Osteoblast (primary cell): ENCODE results near the gene PPP2R5C. TPM values are rescaled to one million over a fixed set of nuclear protein-coding genes. Genes with fewer than 3 reads are reported as not detected.

Source experiments
- DNase-seq: peaks from one replicate; pipeline ENCODE4 v3.0.0; 2011; ENCODE audit warnings: low spot score, mixed read lengths; ENCODE audit not compliant: insufficient read length; ENCODE audit errors: missing footprints
- H2AFZ ChIP-seq: 2 replicates; pipeline ENCODE4 v1.6.0; 2011; ENCODE audit warnings: mild to moderate bottlenecking, low read length
- H3K27ac ChIP-seq: 2 replicates; pipeline ENCODE4 v1.5.1; 2011; ENCODE audit warnings: mild to moderate bottlenecking, low read depth, low read length, moderate library complexity
- H3K27me3 ChIP-seq: 2 replicates; pipeline ENCODE4 v1.6.0; 2012; ENCODE audit warnings: mild to moderate bottlenecking, control low read depth, inconsistent platforms, low read length, moderate library complexity; ENCODE audit not compliant: insufficient read depth
- H3K36me3 ChIP-seq: 2 replicates; pipeline ENCODE4 v1.5.1; 2011; ENCODE audit warnings: mild to moderate bottlenecking, low read length, control low read depth, moderate library complexity; ENCODE audit not compliant: insufficient read depth
- H3K4me1 ChIP-seq: 2 replicates; pipeline ENCODE4 v1.5.1; 2011; ENCODE audit warnings: mild to moderate bottlenecking, low read length, control low read depth, moderate library complexity; ENCODE audit not compliant: insufficient read depth
- H3K4me2 ChIP-seq: 2 replicates; pipeline ENCODE4 v1.6.0; 2011; ENCODE audit warnings: mild to moderate bottlenecking, low read length; ENCODE audit not compliant: insufficient read depth
- H3K4me3 ChIP-seq: fragments of 200-600 bp; sonication (generic); 3 replicates; pipeline ENCODE4 v1.5.1; 2012; ENCODE audit warnings: mild to moderate bottlenecking, low read length, inconsistent platforms; ENCODE audit not compliant: insufficient read depth
- H3K79me2 ChIP-seq: 2 replicates; pipeline ENCODE4 v1.6.0; 2012; ENCODE audit warnings: mild to moderate bottlenecking, low read length, control low read depth, inconsistent platforms; ENCODE audit not compliant: insufficient read depth
- H3K9me3 ChIP-seq: 2 replicates; pipeline ENCODE4 v1.5.1; 2011; ENCODE audit warnings: low read depth, low read length, control low read depth
- H4K20me1 ChIP-seq: 2 replicates; pipeline ENCODE4 v1.6.0; 2012; ENCODE audit warnings: mild to moderate bottlenecking, low read length, control low read depth; ENCODE audit not compliant: insufficient read depth
- CTCF ChIP-seq: IDR thresholded peaks from 2 replicates; pipeline ENCODE4 v1.5.1; 2011; ENCODE audit warnings: mild to moderate bottlenecking, low read depth, low read length, moderate library complexity; ENCODE audit errors: extremely low read depth
- total RNA-seq: library from RNA; depleted of rRNA; stranded (reverse); fragments of >200 nt; gene quantifications from 2 replicates; pipeline ENCODE4 v1.2.3, GENCODE V29; 2012

PPP2R5C gene
- total RNA-seq, 1 donor = 101 TPM

GRCh38 chr14:101849125-101849524 lies 87.6 kb downstream of the PPP2R5C start:
- Histone ChIP-seq H3K79me2 (peaks cover 94% of the 10 kb centered on the region), H3K36me3 (no peaks in the 10 kb centered on the region), H3K27ac (no peak overlapping the region), H3K27me3 (no peaks in the 10 kb centered on the region), H3K4me1 (no peaks in the 10 kb centered on the region), H2AFZ (no peak overlapping the region), H3K4me3 (no peak overlapping the region), H4K20me1 (peaks cover 55% of the 10 kb centered on the region), H3K4me2 (no peak overlapping the region), H3K9me3 (no peaks in the 10 kb centered on the region)
- TF ChIP-seq CTCF = no peak
- peak; percentile 11 for DNase-seq

DNA sequence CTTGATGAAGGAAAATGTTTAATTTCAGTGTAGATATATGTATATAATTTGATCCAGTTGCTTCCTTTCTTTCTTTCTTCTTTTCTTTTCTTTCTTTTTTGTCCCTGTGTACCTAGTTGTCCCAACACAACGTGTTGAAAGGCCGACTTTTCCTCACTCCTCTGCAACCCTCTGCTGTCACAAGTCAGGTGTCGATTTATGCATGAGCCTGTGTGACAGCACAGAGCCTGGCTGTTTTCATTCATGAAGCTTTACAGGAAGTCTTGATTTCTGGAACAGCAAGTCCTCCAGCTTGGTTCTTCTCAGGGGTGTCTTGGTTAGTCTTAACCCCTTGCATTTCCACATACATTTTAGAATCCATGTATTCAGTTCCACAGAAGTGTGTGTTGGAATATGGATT lies 88.1 kb downstream of the PPP2R5C start:
- H3K36me3 ChIP-seq = no peaks in the 10 kb centered on the region
- H3K9me3 ChIP-seq = no peaks in the 10 kb centered on the region
- no peak overlapping the region for H3K27ac ChIP-seq
- TF ChIP-seq CTCF = no peak
- no peak overlapping the region for H3K4me3 ChIP-seq
- H3K4me2 ChIP-seq = no peak overlapping the region
- no peaks in the 10 kb centered on the region for H3K27me3 ChIP-seq
- H3K4me1 ChIP-seq = no peaks in the 10 kb centered on the region
- no peak for DNase-seq
- H3K79me2 ChIP-seq = peaks cover 94% of the 10 kb centered on the region
- peaks cover 50% of the 10 kb centered on the region for H4K20me1 ChIP-seq
- H2AFZ ChIP-seq = no peak overlapping the region

DNA sequence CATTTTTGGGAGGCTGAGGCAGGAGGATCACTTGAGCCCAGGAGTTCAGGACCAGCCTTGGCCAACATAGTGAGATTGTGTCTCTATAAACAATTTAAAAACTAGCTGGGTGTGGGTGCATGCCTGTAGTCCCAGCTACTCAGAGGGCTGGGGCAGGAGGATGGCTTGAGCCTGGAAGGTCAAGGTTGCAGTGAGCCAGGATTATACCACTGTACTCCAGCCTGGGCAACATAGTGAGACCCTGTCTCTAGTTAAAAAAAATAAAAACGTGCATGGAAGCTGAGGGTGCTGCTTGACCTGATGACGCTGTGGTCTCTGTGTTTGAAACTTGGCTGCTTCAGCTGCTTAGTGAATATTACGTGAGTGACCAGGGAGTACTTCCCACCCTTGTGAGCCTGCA lies 89.7 kb downstream of the PPP2R5C start:
- Histone ChIP-seq H2AFZ (no peak overlapping the region), H3K4me1 (no peaks in the 10 kb centered on the region), H3K27me3 (no peaks in the 10 kb centered on the region), H3K9me3 (no peaks in the 10 kb centered on the region), H3K27ac (no peak overlapping the region), H3K4me2 (no peak overlapping the region), H4K20me1 (peaks cover 50% of the 10 kb centered on the region), H3K36me3 (no peaks in the 10 kb centered on the region), H3K79me2 (peaks cover 93% of the 10 kb centered on the region), H3K4me3 (no peak overlapping the region)
- TF ChIP-seq CTCF = no peak
- DNase-seq = no peak

GRCh38 chr14:101851736-101852405 lies 90.4 kb downstream of the PPP2R5C start:
- Histone ChIP-seq H3K79me2 (peaks cover 90% of the 10 kb centered on the region), H2AFZ (no peak overlapping the region), H3K4me1 (no peaks in the 10 kb centered on the region), H3K27ac (no peak overlapping the region), H4K20me1 (peaks cover 50% of the 10 kb centered on the region), H3K4me3 (no peak overlapping the region), H3K9me3 (no peaks in the 10 kb centered on the region), H3K36me3 (peaks cover under 1% of the 10 kb centered on the region), H3K4me2 (no peak overlapping the region), H3K27me3 (no peaks in the 10 kb centered on the region)
- no peak for TF ChIP-seq CTCF
- DNase-seq = no peak
